Kasumi-1 (cell line): ENCODE measurements around the gene WIPI1.
A peak's percentile ranks its signal among the peaks of the same experiment; 100 is the strongest.

Source experiments
- DNase-seq, 2 experiments: peaks; one replicate each; lab custom pipeline; 2025; lab: John Stamatoyannopoulos, UW

The WIPI1 gene

DNA sequence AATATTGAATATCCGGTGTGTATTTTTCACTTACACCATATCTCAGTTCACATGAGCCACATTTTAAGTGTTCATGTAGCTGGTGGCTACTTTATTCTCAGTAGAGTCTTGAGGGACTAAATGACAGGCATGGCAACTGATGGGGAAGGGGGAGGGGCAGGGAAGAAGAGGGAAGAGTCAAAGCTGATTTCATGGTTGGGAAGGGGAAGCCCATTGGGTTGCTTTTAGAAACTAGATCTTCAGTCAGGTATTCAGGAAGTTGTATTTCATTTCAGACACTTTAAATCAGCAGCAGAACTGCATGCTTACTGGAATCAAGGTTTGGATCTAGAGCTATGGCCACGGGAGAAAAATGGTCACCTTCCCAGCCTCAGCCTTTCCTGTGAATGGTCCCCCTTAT lies 2.9 kb upstream of the WIPI1 start:
- no peak for DNase-seq

DNA sequence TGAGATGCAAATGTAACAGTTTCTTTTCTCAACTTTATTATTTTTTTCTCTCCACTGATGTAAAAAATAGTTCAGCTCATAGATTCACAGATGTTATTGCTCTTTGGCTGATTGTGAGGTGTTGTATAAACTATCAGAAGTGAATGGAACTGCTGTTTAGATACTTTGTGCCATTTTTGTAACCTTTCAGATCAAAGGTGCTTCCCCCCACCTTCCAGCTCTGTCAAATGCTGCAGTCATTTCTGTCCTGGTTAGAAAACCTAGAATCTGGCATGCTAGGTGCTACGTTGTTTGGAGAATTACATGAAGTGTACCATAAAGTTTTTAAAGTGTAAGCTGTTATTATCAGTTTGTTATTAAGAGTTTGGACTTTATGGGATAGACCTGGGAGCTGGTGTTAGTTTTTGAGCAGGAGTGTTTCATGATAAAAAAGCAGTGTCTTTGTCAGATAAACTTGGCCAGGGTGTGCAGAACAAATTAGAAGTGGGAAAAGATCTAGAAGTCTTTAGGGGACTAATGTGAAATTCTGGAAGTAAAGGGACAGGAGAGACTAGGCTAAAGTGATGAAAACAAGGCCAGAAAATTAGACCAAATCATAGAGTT lies 1.8 kb upstream of the WIPI1 start:
- no peak for DNase-seq

DNA sequence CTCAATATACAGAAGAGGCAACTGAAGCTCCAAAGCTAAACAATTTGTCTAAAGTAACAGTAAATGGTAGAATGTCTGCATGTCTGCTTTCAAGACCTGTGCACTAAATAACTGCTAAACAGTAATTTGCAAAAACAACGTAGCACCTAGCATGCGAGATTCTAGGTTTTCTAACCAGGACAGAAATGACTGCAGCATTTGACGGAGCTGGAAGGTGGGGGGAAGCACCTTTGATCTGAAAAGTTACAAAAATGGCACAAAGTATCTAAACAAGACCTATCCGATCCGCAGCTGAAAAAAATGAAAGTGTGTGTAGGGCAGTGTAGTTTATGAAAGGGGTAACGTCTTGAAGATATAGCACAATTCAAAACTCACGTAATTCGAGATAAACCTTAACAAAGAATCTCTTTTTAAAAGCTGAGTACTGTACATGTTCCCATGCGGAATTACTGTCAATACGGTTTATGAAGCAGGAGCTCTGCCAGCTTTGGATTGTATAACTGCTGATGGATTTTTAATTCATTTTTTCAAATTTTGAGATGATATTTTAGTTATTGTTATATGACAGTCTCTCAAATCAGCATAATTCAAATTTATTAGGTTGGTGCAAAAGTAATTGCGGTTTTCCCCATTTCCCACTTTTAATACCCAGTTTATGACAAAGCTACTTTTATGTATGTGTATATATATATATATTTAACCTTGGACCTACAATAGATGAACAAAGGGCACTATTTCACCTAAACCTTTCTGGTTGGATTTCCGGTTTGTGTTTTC lies 1.2 kb upstream of the WIPI1 start:
- no peak for DNase-seq

DNA sequence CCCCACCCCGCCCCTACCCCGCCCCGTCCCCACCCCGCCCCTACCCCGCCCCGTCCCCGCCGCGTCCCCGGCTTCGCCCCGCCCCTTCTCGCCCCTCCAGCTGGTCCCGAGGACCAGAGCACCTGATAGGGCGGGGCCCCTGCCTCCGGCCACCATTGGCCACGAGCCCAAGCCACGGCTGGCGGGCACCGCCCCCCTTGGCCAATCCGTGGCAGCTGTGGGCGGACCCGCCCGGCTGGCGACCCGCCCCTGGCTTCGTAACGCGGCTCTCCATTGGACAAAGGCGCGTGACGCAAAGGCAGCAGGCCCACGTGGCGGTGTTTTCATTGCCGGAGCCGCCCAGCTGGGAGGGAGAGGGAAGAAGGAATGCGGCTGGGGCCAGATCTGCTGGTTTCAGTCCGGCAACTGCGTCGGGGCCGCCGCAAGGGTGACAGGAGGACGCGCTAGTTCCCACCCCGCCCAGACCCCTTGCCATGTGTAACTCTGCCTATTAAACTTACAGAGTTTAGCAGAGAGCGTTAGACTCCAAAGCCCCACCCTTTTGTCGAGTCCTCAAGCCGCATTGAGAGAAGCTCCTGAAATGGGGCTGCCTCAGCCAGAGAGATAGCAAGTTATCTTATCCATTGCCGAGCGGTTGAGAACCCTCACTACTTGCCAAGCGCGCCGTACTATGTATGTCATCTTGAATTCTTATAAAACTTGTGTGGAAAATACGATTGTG lies 403 bp upstream of the WIPI1 start:
- DNase-seq = peak; percentile 97 to 98

DNA sequence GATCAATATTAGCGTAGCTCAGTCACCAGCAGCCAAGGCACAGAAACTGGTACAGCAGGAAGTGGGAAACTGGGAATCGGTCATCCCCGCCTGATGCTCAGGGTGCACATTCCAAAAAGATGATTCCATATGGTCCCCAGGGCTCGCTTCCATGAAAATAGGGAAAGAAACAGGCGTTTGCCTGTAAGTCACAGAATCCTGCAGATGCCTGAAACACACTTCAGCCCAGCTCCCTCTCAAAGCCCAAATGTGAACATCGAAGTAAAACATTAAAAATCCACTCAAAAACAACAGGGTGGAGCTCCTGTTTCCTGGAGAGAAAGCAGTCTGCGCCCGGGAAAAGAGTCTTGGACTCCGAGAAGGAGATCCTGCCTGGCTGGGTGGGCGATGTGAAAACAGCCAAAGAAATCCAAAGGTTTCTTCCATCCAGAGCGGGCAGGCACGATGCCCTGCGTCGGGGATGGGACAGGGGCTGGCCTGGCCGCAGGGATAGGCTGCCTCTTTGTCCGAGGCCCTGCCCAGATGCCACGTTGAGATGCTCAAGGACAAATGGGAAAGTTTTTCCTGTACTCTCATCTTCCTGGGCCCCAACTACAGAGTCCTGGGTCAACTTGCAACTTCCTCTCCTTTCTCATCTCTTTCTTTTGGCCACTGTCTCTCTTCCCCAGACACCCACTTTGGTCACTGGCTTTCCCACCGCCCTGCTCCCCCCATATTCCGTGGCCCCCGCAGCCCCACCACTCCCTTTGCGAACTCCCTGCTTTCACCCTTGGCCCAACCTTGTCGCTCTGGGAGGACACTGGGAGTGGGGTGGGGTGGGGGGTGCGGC lies 743 bp downstream of the WIPI1 start:
- no peak for DNase-seq

DNA sequence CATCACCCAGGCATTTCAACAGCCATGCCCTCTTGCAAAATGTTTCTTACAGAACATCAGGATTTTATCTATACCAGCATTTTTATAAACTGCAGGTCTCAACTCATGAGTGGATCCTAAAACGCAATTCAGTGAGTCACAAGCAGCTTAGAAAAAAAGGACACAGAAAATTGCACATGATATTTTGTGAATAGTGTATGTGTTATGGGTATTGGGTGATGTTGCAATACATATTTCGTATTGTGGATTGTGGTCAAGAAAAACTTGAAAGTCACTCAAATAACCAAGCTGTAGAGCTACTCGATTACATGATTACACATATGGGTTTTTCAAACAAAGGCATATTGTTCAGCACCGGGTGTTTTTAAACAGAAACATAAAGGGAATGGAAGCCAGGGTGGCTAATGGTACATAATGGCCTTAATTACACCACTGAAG lies 1.4 kb downstream of the WIPI1 start:
- DNase-seq = no peak

DNA sequence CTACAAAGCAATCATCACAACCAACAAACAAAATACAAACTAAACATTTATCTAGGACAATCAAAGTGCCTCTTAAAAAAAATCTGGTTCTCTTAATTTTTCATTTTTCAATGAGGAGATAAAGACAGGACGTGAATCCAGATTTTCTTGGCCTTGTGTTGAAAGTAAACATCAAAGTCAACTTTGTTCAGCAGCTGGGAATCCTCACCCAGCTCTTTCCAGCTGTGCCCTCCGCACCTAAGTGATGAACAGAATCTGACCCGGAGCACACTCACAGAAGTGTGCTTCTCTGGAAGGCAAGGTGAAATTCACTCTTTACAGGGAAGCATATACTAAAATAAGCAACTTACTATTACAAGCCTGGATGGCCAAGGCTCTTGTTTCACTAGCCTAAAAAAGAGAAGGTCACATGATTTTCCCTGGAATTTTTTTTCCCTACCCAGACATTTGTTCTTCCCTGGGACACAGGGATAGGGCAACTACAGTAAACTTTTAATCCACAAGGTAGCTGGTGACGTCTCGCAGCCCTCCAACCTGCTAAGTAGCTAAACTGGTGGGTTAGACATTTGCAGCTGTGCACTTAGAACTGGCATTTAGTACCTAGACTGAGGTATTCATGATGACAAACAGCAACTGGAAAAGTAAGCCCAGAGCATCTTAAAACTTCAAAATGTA lies 3.2 kb downstream of the WIPI1 start:
- DNase-seq = no peak

DNA sequence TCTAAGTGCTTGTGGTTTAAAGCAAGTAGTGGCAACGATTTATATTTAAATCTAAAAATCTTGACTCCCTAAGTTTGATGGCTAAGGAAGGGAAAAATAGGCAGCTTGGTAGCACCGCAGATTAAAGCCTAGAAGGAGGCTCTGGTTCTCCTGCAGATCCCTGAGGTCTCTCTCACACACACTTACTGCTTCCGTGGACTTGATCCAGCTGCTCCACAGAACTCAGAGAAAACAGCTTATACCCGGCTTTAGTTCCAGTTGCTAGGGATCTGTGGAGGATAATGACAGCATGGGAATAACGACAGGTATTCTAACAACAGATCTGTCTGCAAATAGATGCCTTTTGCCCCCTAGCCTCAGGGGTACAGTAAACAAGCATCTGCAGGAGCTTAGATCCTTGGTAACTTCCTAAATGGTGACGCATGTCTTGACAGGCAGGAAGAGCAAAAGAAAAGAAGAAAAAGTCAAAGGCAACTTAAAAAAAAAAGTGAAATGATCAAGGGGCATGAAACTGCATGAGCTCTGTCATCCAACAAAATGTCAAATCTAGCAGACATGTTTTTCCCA lies 4.5 kb downstream of the WIPI1 start:
- no peak for DNase-seq

DNA sequence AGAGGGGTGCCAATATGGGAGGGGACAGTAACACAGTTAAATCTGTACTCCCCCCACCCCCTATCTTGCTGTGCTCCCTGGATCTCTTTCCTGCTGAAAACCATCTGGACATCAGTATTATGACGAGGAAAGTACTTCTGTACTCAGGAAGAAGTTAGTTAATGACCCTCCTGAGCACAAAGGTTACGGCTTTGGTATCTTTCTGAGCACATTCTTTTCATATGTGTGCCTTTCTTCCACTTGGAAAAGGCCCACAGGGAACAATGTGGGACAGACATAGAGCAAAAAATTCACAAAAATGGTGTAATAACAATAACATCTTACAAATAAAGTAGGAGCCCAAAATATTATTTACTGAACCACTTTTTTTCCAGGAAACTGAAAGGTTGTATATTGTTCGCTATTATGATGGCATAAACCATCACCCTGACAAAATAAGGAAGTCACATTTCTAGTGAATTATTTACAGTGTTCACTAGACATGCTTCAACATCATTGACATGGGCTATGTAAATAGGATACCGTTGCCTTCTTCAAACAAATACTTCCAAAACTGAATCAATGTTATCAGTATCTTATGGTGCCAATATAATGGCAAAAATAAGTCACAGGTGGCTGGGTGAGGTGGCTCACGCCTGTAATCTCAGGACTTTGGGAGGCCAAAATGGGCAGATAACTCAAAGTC lies 5.5 kb downstream of the WIPI1 start:
- DNase-seq = no peak

DNA sequence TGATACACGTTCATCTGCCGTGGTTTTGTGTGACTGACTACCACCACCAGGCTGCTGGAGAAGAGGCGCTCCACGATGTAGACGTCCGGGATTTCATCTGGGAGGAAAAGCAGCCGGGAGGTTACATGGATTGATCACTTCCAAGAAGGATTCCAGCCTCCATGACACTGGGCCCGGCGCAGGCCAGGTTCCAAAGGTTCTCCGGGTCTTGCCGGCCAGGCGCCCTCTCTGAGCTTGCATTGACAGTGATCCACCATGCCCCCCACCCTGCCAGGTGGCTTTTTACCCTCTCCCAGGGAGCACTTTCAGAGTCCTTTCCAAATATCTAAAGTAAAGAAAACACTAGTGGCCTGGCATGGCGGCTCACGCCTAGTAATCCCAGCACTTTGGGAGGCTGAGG lies 6.5 kb downstream of the WIPI1 start:
- no peak for DNase-seq

DNA sequence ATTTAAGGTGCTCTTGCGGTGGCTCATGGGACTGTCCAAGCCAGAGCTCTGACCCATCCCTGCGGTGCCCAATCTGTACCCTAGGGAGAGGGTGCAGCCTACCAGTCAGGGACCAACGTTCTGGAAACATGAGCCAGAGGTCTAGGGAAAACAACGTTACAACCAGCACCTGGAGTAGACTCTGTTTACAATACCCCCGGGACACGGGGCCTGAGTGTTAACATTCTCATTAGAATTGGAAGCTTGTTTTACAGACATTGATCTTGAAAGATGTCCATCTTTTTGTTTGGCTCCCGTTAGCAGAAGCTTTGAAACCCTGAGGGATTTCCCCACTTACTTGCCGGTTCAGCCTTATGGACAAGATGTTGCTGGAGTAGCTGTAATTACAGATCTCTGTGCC lies 6.9 kb downstream of the WIPI1 start:
- no peak for DNase-seq

DNA sequence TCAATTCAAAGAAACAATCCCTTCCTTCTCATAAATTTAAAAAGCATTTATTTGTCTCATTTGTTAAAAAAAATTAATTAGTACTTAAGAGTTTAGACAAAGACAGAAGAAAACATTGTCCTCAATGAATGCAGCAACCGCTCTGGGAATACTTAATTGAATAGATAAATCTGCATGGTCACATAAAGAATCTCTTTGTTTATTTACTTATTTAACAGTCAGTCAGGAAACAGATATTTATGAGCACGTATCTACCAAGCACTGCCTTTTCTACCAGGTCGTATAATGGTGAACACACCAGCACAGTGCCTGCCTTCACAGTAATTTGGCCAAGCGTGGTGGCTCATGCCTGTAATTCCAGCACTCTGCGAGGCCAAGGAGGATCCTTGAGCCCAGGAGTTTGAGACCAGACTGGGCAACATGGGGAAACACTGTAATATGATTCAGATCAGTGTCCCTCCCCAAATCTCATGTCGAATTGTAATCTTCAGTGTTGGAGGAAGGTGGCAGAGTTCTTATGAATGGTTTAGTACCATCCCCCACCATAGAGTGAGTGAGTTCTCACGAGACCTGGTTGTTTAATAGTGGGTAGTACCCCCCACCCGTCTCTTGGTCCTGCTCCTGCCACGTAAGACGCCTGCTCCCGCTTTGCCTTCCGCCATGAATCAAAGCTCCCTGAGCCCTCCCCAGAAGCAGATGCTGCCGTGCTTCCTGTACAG lies 8.1 kb downstream of the WIPI1 start:
- DNase-seq = no peak

DNA sequence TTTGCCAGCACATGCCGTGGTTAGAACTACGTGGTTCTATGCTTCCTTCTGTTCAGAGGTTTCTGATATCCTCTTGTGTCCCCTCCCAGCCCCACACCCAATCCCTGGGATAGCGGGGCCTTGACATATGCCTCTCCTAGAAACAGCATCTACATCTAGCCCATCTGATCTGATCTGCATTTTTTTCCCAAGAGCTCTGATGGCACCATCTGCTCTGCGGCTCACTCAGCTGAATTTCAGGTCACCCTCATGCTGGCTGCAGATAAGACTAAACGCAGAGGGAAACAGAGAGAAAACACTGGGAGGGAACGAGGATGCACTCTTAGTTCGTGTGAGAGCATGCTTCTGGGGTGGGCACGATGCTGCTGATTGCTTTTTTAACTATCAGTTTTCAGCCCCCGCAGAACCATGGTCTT lies 10.7 kb downstream of the WIPI1 start:
- no peak for DNase-seq

DNA sequence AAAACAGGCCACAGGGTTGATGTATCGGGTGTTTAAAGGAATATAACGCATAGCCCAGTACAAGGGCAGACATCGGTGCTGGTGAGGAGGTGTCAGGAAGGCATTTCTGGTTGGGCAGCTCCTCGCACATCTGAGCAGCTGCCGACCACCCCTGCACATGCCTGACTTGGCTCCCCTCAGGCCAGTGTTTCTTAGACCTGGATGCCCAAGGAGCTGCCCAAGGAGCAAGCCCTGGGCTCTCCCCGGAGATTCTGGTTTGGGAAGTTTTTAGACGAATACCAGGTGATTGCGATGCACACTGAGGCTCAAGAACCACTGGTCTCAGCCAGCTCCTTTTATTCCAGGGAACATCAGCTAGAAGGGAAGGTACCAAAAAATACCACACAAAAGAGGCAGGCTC lies 11.6 kb downstream of the WIPI1 start:
- DNase-seq = no peak

DNA sequence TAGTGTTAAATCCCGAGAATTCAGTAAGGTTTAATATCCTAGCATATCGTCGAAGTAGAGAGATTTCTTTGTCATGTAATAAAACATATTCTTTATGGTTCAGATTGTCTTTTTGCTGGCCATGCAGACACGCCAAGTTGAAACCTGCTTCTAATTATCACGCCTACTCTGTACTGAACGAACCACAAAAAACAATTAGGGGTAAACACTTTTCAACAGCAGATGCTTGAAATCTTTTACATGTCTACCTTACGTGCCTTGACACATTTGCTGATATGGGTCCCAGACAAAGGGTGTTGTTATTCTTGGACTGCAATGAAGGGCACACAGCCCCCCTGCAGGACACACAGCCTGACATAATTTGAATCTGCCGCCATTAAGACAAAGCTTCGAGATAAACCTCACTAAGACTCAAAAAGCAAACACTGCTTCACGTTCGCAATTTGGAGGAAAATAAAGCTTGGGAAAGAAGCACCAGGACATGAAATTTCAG lies 13.3 kb downstream of the WIPI1 start:
- no peak for DNase-seq

DNA sequence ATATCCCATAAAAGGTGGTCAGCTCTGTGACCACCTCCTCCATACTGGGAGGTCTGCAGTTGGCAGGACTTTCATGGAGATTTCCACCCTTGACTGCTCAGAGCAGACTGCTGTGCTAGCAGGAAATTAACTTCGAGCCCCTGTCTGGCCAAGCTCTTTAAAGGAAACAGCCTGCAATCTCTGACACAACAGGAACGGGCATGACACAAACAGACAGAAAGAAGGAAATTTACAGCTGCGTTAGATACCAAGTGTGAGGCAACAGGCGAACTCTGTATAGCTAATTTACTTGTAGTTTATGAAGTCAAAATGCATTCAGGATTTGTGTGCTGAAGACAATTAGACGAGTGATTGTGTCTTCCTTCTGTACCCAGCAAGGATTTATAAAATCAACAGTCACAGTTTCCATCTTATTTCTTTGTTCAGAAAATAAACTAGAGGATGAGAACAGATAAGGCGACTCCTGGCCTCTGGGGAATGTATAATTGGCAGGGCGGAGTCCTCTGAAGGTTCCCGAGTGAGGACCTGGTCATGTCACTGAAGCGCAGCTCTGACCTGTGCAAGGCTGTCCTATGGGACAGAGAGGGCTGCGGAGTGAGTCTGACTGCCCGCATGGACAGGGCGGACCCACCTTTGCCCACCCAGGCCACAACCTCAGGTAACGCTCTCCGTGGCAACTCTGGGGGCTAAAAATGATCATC lies 16.1 kb downstream of the WIPI1 start:
- DNase-seq = peak; percentile 78 to 85

DNA sequence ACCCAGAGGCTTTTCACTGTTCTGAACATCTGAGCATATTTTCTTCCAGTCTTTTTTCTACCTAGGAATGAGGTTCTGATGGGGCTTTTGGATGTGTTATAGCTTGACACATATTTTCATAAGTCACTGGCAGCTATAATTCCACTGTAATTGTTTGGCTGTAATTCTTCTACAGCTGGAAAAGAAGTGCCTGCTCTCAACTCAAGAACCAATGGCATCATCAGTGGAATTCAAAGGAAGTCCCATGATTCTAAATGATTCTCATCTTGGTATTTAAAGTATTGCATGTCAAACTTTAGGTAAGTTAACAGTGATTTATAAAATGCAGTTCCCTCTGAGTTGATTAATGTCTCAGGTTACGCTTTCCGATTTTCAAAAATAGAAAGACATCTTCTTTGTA lies 16.8 kb downstream of the WIPI1 start:
- DNase-seq = no peak

DNA sequence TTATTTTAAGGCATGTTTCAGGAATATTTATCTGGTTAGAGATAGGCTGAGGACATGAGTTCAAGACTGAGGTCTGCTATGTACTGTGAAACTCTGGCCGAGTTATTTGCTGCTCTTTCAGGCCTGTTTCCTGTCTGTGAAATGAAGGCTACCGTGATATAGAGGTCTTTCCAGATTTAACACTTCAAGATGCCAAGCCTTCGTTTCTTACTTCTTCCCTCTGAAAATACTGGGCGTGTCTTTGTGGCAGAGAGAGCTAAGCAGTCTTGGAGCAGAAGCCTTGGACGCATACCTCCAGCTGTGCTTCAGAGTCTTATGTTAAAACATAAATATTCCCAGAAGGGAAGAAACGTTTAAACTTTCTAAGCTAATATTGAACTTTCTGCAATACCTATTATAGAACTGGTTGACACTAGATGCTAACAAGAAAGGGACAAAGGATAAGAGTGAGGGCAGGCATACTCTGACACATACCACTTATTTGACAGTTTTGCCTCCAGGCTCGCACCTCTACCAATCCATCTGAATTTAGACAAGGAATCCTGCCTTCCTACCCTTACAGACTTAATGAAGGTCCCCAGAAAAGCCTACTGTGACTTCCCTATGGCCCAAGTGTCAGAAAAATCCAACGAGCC lies 17.5 kb downstream of the WIPI1 start:
- no peak for DNase-seq
